ENCODE measurements around the gene SRPX. TPM values are rescaled to one million over a fixed set of nuclear protein-coding genes. Genes with fewer than 3 reads are reported as not detected.

SRPX gene
- polyA plus RNA-seq, 1 of the 3 experiments (the other 2 are of a cell fraction), result 124 TPM

DNA sequence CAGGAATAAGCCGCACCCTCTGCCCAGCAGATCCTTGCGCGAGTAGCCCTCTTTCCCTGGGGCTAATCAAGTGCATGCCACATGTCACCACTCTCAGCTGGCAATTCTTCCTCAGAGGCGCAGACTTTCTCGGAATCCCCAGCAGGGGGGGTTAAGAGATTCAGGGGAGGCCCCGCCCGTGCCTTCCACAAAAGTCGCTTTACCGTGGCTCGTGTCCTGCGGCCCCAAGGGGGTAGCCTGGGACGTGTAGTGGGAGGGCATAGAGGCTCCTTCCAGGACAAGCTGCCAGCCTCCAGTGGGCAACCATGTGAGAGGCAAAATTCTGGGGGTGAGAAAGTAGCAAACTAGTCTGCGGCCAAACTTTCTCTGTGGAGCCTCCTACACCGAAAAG, 652 bp downstream of the SRPX start (continued):
- no peak for TF ChIP-seq USF1 (IDR thresholded peaks at IDR 0.05; ENCODE audit: borderline replicate concordance, low read depth)
- TF ChIP-seq, protein P1, sequence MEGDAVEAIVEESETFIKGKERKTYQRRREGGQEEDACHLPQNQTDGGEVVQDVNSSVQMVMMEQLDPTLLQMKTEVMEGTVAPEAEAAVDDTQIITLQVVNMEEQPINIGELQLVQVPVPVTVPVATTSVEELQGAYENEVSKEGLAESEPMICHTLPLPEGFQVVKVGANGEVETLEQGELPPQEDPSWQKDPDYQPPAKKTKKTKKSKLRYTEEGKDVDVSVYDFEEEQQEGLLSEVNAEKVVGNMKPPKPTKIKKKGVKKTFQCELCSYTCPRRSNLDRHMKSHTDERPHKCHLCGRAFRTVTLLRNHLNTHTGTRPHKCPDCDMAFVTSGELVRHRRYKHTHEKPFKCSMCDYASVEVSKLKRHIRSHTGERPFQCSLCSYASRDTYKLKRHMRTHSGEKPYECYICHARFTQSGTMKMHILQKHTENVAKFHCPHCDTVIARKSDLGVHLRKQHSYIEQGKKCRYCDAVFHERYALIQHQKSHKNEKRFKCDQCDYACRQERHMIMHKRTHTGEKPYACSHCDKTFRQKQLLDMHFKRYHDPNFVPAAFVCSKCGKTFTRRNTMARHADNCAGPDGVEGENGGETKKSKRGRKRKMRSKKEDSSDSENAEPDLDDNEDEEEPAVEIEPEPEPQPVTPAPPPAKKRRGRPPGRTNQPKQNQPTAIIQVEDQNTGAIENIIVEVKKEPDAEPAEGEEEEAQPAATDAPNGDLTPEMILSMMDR (IDR thresholded peaks at IDR 0.05), result peak; percentile 43
- no peak for TF ChIP-seq ELF1 (IDR thresholded peaks at IDR 0.05)
- 0 out of 2 replicates have a peak, but pooled peaks have one; percentile 41 for TF ChIP-seq MAX (IDR thresholded peaks at IDR 0.05; ENCODE audit: low read depth)
- TF ChIP-seq FOXM1 (IDR thresholded peaks at IDR 0.05; ENCODE audit: low read depth), result no peak

GRCh38 chrX:38216642-38217041, 4.0 kb downstream of the SRPX start:
- CTCF ChIA-PET, result no interaction called here
- Histone ChIP-seq H3K4me1 (ENCODE audit: control insufficient read depth in 1 of 2, insufficient read depth in 2 of 2, low read depth in 1 of 2, low read length in 1 of 2) (peaks cover 0 to 6% of the 10 kb centered on the region in 2 experiments; a peak in 1 of 4 replicates), H3K36me3 (replicated peaks in 1 of 2; ENCODE audit: control insufficient read depth in 1 of 2, insufficient read depth in 2 of 2, low read length in 1 of 2) (no peaks in the 10 kb centered on the region), H2AFZ (ENCODE audit: low read depth) (no peak overlapping the region), H3K9me2 (no peaks in the 10 kb centered on the region), H3K4me2 (no peak overlapping the region), H3K4me3 (ENCODE audit: low read depth in 2 of 2, low read length in 1 of 2) (no peak overlapping the region), H4K20me1 (ENCODE audit: insufficient read depth) (no peaks in the 10 kb centered on the region), H3K9me3 (no peaks in the 10 kb centered on the region), H3F3A (replicated peaks; ENCODE audit: insufficient read depth) (peaks cover 14% of the 10 kb centered on the region), H3K27ac (ENCODE audit: low read depth in 2 of 2, low read length in 1 of 2) (no peak overlapping the region), H3K27me3 (ENCODE audit: insufficient read depth) (no peaks in the 10 kb centered on the region; the same call in 1 of the 2 replicates), H3K9ac (no peak overlapping the region), H3K79me2 (ENCODE audit: insufficient read depth) (peaks cover 11% of the 10 kb centered on the region)
- DNase-seq, result no peak
- 39% methylated on average over 5 of the region's 5 CpGs for WGBS (ENCODE audit: low lambda C conversion rate)
- TF ChIP-seq EZH2phosphoT487 (IDR thresholded peaks at IDR 0.05; ENCODE audit: borderline replicate concordance, low read depth), result no peak
- TF ChIP-seq, protein P2, sequence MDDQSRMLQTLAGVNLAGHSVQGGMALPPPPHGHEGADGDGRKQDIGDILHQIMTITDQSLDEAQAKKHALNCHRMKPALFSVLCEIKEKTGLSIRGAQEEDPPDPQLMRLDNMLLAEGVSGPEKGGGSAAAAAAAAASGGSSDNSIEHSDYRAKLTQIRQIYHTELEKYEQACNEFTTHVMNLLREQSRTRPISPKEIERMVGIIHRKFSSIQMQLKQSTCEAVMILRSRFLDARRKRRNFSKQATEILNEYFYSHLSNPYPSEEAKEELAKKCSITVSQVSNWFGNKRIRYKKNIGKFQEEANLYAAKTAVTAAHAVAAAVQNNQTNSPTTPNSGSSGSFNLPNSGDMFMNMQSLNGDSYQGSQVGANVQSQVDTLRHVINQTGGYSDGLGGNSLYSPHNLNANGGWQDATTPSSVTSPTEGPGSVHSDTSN (IDR thresholded peaks at IDR 0.05), result no peak
- POLR2A ChIA-PET, result no interaction called here

DNA sequence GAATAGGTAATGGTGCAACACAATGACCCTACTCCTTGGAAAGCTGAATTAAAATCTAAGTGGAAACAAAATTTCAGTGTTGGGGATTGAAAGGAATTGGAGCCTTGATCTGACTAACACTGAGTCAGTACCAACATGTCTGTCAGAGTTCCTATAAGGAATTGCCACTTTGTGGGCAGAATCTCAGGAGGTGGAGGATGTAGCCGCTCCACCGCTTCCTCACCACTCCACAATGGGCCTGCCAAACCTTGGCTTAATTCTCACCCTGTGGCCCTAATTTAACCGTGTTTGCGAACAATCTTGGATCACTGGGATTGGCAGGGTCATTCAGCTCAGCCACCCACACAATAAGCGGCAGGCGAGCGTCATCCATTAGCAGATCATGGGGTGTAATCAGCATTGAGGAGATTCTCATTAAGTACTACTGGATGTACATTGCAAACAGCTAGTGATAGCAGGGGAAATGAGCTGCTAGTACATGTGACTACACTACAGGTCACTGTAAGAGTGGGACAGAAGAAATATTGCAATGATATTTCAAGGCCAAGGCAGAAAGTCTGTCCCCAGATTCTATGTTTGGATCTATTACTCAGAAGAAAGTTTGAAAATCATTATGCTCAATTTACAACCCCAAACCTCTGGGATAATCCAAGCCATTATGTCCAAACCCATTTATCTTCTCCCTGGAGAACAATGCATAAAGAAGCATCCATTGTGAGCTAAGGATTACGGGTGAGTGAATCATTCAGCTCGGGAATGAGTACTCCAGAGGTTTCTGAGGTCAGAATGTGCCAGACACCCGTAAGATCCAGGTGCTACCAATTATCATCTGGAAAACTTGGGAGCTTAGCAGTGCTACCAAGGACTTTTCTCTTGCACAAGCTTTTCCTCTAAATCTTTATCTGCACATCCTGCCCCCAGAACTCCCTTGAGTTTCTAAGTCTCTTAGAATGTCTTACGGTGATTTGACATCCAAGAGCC, 5.8 kb downstream of the SRPX start:
- Histone ChIP-seq H3K27ac (ENCODE audit: low read depth in 2 of 2, low read length in 1 of 2) (peak overlapping the region in 1 of 2 experiments; percentile 86; a peak in 2 of 4 replicates), H3K4me2 (peak overlapping the region; percentile 48), H4K20me1 (ENCODE audit: insufficient read depth) (no peaks in the 10 kb centered on the region), H3K4me1 (ENCODE audit: control insufficient read depth in 1 of 2, insufficient read depth in 2 of 2, low read depth in 1 of 2, low read length in 1 of 2) (peaks cover 0 to 3% of the 10 kb centered on the region in 2 experiments; a peak in 1 of 4 replicates), H3K27me3 (ENCODE audit: insufficient read depth) (no peaks in the 10 kb centered on the region; the same call in 1 of the 2 replicates), H3K9me3 (no peaks in the 10 kb centered on the region), H3K79me2 (ENCODE audit: insufficient read depth) (peaks cover 11% of the 10 kb centered on the region), H3F3A (replicated peaks; ENCODE audit: insufficient read depth) (peaks cover 14% of the 10 kb centered on the region), H3K9me2 (no peaks in the 10 kb centered on the region), H3K4me3 (ENCODE audit: low read depth in 2 of 2, low read length in 1 of 2) (no peak overlapping the region), H2AFZ (ENCODE audit: low read depth) (peak overlapping the region; percentile 68; the same call in 1 of the 2 replicates), H3K9ac (peak overlapping the region; percentile 44; the same call in 1 of the 2 replicates), H3K36me3 (replicated peaks in 1 of 2; ENCODE audit: control insufficient read depth in 1 of 2, insufficient read depth in 2 of 2, low read length in 1 of 2) (no peaks in the 10 kb centered on the region)
- POLR2A ChIA-PET, result no interaction called here
- WGBS (ENCODE audit: low lambda C conversion rate), result 31% methylated on average over 11 of the region's 11 CpGs
- CTCF ChIA-PET, result interaction anchor here (1.0 to 1.9 kb wide), 2 partner anchors 23 to 40 kb away, joined by 4 read pairs; no protein-coding TSS in a partner anchor
- no peak for DNase-seq
- no peak for TF ChIP-seq USF2 (IDR thresholded peaks at IDR 0.05; ENCODE audit: borderline replicate concordance, low read depth, low read length)
- no peak for TF ChIP-seq MXI1 (IDR thresholded peaks at IDR 0.05; ENCODE audit: low read depth, low read length)
- TF ChIP-seq TCF12 (IDR thresholded peaks at IDR 0.05), result peak; percentile 92
- no peak for TF ChIP-seq TEAD4 (IDR thresholded peaks at IDR 0.05; ENCODE audit: borderline replicate concordance, insufficient read depth)
- no peak for TF ChIP-seq RAD21 (IDR thresholded peaks at IDR 0.05; ENCODE audit: low read length)
- TF ChIP-seq, protein P1 (IDR thresholded peaks at IDR 0.05), result no peak
- TF ChIP-seq TAF1 (IDR thresholded peaks at IDR 0.05; ENCODE audit: borderline replicate concordance, low read depth, low read length), result no peak
- TF ChIP-seq GABPA (IDR thresholded peaks at IDR 0.05; ENCODE audit: low read depth), result no peak
- TF ChIP-seq RCOR1 (IDR thresholded peaks at IDR 0.05; ENCODE audit: low read length), result no peak
